H9 (cell line): ENCODE measurements around the gene ANO2. TPM values are rescaled to one million over a fixed set of nuclear protein-coding genes. Genes with fewer than 3 reads are reported as not detected.
A peak's percentile ranks its signal among the peaks of the same experiment; 100 is the strongest.

Source experiments
- DNase-seq: peaks from one replicate; pipeline ENCODE4 v3.0.0-alpha.2; 2017
- H2AFZ ChIP-seq: one replicate; pipeline ENCODE4 v1.6.1; 2013; ENCODE audit warnings: mild to moderate bottlenecking, low read length, control low read depth, moderate library complexity
- H2AK5ac ChIP-seq: 2 replicates; pipeline ENCODE4 v1.6.1; 2013; ENCODE audit warnings: low read length, control low read depth, mixed read lengths; ENCODE audit not compliant: insufficient read length
- H2BK120ac ChIP-seq: one replicate; pipeline ENCODE4 v1.6.1; 2013; ENCODE audit warnings: low read depth, mild to moderate bottlenecking, low read length, control low read depth, inconsistent platforms; ENCODE audit not compliant: poor library complexity, severe bottlenecking
- H2BK12ac ChIP-seq: 2 replicates; pipeline ENCODE4 v1.6.1; 2013; ENCODE audit warnings: low read length, control low read depth, mixed read lengths, low read depth; ENCODE audit not compliant: insufficient read length
- H2BK15ac ChIP-seq: 2 replicates; pipeline ENCODE4 v1.6.1; 2013; ENCODE audit warnings: low read depth, low read length, control low read depth
- H2BK20ac ChIP-seq: one replicate; pipeline ENCODE4 v1.6.1; 2013; ENCODE audit warnings: low read depth, mild to moderate bottlenecking, low read length, control low read depth, inconsistent platforms; ENCODE audit not compliant: poor library complexity, severe bottlenecking
- H2BK5ac ChIP-seq: 2 replicates; pipeline ENCODE4 v1.6.1; 2013; ENCODE audit warnings: low read length, control low read depth, mixed read lengths; ENCODE audit not compliant: insufficient read length
- H3K14ac ChIP-seq: 2 replicates; pipeline ENCODE4 v1.6.1; 2013; ENCODE audit warnings: low read length, control low read depth; ENCODE audit not compliant: insufficient read depth
- H3K18ac ChIP-seq: 2 replicates; pipeline ENCODE4 v1.6.1; 2013; ENCODE audit warnings: low read depth, mild to moderate bottlenecking, mixed read lengths, low read length, control low read depth; ENCODE audit not compliant: insufficient read length
- H3K23ac ChIP-seq: 2 replicates; pipeline ENCODE4 v1.6.1; 2013; ENCODE audit warnings: low read length, control low read depth, mixed read lengths, low read depth; ENCODE audit not compliant: insufficient read length
- H3K23me2 ChIP-seq: 2 replicates; pipeline ENCODE4 v1.6.1; 2013; ENCODE audit warnings: low read depth, mild to moderate bottlenecking, mixed read lengths, low read length, control low read depth; ENCODE audit not compliant: insufficient read length, poor library complexity, severe bottlenecking
- H3K27ac ChIP-seq: 2 replicates; pipeline ENCODE4 v1.5.1; 2013; ENCODE audit warnings: low read length, control low read depth, mixed read lengths, low read depth; ENCODE audit not compliant: insufficient read length
- H3K27me3 ChIP-seq: 2 replicates; pipeline ENCODE4 v1.6.1; 2013; ENCODE audit warnings: low read length, control low read depth, inconsistent platforms; ENCODE audit not compliant: insufficient read depth
- H3K4ac ChIP-seq: 2 replicates; pipeline ENCODE4 v1.6.1; 2013; ENCODE audit warnings: low read depth, mild to moderate bottlenecking, control low read depth, inconsistent platforms, low read length, moderate library complexity
- H3K4me1 ChIP-seq: 2 replicates; pipeline ENCODE4 v1.6.1; 2013; ENCODE audit warnings: low read length, control low read depth, inconsistent platforms; ENCODE audit not compliant: insufficient read depth
- H3K4me2 ChIP-seq: 2 replicates; pipeline ENCODE4 v1.6.1; 2013; ENCODE audit warnings: low read length, control low read depth, mixed read lengths; ENCODE audit not compliant: insufficient read length, insufficient read depth
- H3K56ac ChIP-seq: 2 replicates; pipeline ENCODE4 v1.6.1; 2013; ENCODE audit warnings: low read depth, mild to moderate bottlenecking, mixed read lengths, low read length, control low read depth; ENCODE audit not compliant: insufficient read length
- H3K79me1 ChIP-seq: 2 replicates; pipeline ENCODE4 v1.6.1; 2013; ENCODE audit warnings: low read depth, mild to moderate bottlenecking, moderate library complexity, low read length, control low read depth, inconsistent platforms; ENCODE audit not compliant: insufficient read depth, poor library complexity, severe bottlenecking
- H3K79me2 ChIP-seq: 2 replicates; pipeline ENCODE4 v1.6.1; 2013; ENCODE audit warnings: low read length, control low read depth, inconsistent platforms; ENCODE audit not compliant: insufficient read depth
- H3K9ac ChIP-seq: 2 replicates; pipeline ENCODE4 v1.6.1; 2013; ENCODE audit warnings: low read length, control low read depth, mixed read lengths; ENCODE audit not compliant: insufficient read length; ENCODE audit errors: extremely low read depth
- H3K9me3 ChIP-seq: one replicate; pipeline ENCODE4 v1.6.1; 2013; ENCODE audit warnings: low read depth, low read length, inconsistent platforms; ENCODE audit not compliant: control insufficient read depth
- H3T11ph ChIP-seq: one replicate; pipeline ENCODE4 v1.6.1; 2013; ENCODE audit warnings: mild to moderate bottlenecking, low read length, control low read depth, inconsistent platforms
- H4K20me1 ChIP-seq: one replicate; pipeline ENCODE4 v1.6.1; 2013; ENCODE audit not compliant: control insufficient read depth, insufficient read length, insufficient read depth
- H4K5ac ChIP-seq: 2 replicates; pipeline ENCODE4 v1.6.1; 2013; ENCODE audit warnings: low read depth, mild to moderate bottlenecking, mixed read lengths, low read length, control low read depth; ENCODE audit not compliant: insufficient read length
- H4K8ac ChIP-seq: replicated peaks from 2 replicates; pipeline ENCODE4 v1.6.1; 2013; ENCODE audit warnings: low read length, control low read depth, mixed read lengths, low read depth; ENCODE audit not compliant: insufficient read length
- H4K91ac ChIP-seq: 2 replicates; pipeline ENCODE4 v1.6.1; 2013; ENCODE audit warnings: low read depth, mild to moderate bottlenecking, moderate library complexity, mixed read lengths, low read length, control low read depth; ENCODE audit not compliant: insufficient read length
- H3K27ac Mint-ChIP-seq, 3 experiments: 2 replicates in 2 of 3; 3 replicates in 1 of 3; pipeline ENCODE4 v1.8.0; 2020 to 2021; ENCODE audit warnings: mixed read lengths in 3 of 3, mild to moderate bottlenecking in 1 of 3, moderate library complexity in 1 of 3
- H3K27me3 Mint-ChIP-seq: 2 replicates; pipeline ENCODE4 v1.8.0; 2021; ENCODE audit warnings: low read depth, mild to moderate bottlenecking, moderate library complexity, mixed read lengths
- H3K36me3 Mint-ChIP-seq, 3 experiments: 2 replicates in 2 of 3; 3 replicates in 1 of 3; pipeline ENCODE4 v1.8.0; 2020 to 2021; ENCODE audit warnings: low read depth in 3 of 3, mixed read lengths in 3 of 3; ENCODE audit not compliant: insufficient read depth in 1 of 3
- H3K4me1 Mint-ChIP-seq, 2 experiments: 2 replicates each; pipeline ENCODE4 v1.8.0; 2020; ENCODE audit warnings: mixed read lengths in 2 of 2
- H3K4me3 Mint-ChIP-seq, 2 experiments: 2 replicates in 1 of 2; 3 replicates in 1 of 2; pipeline ENCODE4 v1.8.0; 2020 to 2021; ENCODE audit warnings: mild to moderate bottlenecking in 2 of 2, mixed read lengths in 2 of 2, moderate library complexity in 1 of 2
- H3K9me3 Mint-ChIP-seq, 2 experiments: 2 replicates in 1 of 2; 3 replicates in 1 of 2; pipeline ENCODE4 v1.8.0; 2020; ENCODE audit warnings: mild to moderate bottlenecking in 2 of 2, mixed read lengths in 2 of 2, moderate library complexity in 1 of 2
- CTCF ChIP-seq: fragments of 200-600 bp; sonication (generic); conservative IDR thresholded peaks from 3 replicates; pipeline ENCODE4 v1.8.0; 2021; ENCODE audit warnings: antibody characterized with exemption, mild to moderate bottlenecking
- WGBS: extraction: QIAGEN DNeasy Blood & Tissue Kit; methylation state at CpG from one replicate; pipeline ENCODE4 v1.1.7; 2013; ENCODE audit warnings: missing lambda C conversion rate, low lambda C conversion rate, mixed read lengths; ENCODE audit not compliant: insufficient read length; ENCODE audit errors: extremely low coverage; 5-methylcytosine and 5-hydroxymethylcytosine counted together
- total RNA-seq: library from RNA; stranded (reverse); gene quantifications from 2 replicates; pipeline ENCODE4 v1.2.1, GENCODE V29; 2021

ANO2 gene
- total RNA-seq, 1 experiment from 2014 or later = 3.8 TPM

GRCh38 chr12:5988659-5989116 is 43.6 kb upstream of the ANO2 start:
- H3K79me1 ChIP-seq = no peaks in the 10 kb centered on the region
- peak overlapping the region; percentile 1 for H3K4me2 ChIP-seq
- Mint-ChIP-seq H3K27ac (peak overlapping the region in 1 of 3 experiments; percentile 84; a peak in 2 of 7 replicates), H3K4me1 (peaks cover 18 to 38% of the 10 kb centered on the region in 2 experiments), H3K36me3 (no peaks in the 10 kb centered on the region), H3K27me3 (no peaks in the 10 kb centered on the region), H3K4me3 (no peak overlapping the region), H3K9me3 (no peaks in the 10 kb centered on the region)
- H3K79me2 ChIP-seq = no peaks in the 10 kb centered on the region
- peak; percentile 94 for DNase-seq
- H2AFZ ChIP-seq = no peak overlapping the region
- no peak overlapping the region for H2BK5ac ChIP-seq
- 0 out of 2 replicates have a peak, but pooled peaks cover 2% of the 10 kb centered on the region for H3K4me1 ChIP-seq
- peak; percentile 100 for TF ChIP-seq CTCF
- H3K14ac ChIP-seq = no peak overlapping the region
- no peaks in the 10 kb centered on the region for H3K9me3 ChIP-seq
- H4K20me1 ChIP-seq = no peaks in the 10 kb centered on the region
- no peak overlapping the region for H3T11ph ChIP-seq
- no peak overlapping the region for H3K23ac ChIP-seq
- H3K9ac ChIP-seq = no peak overlapping the region
- H4K8ac ChIP-seq = no peak overlapping the region
- H3K23me2 ChIP-seq = no peaks in the 10 kb centered on the region
- no CpG with 5 or more reads among the region's 10 CpGs for WGBS
- no peak overlapping the region for H2BK15ac ChIP-seq
- no peak overlapping the region for H3K56ac ChIP-seq
- H3K27me3 ChIP-seq = no peaks in the 10 kb centered on the region
- H3K27ac ChIP-seq = no peak overlapping the region
- no peak overlapping the region for H3K4ac ChIP-seq
- H3K18ac ChIP-seq = no peak overlapping the region
- no peak overlapping the region for H2BK20ac ChIP-seq
- H2BK120ac ChIP-seq = no peak overlapping the region
- no peak overlapping the region for H4K5ac ChIP-seq
- no peak overlapping the region for H4K91ac ChIP-seq
- no peak overlapping the region for H2BK12ac ChIP-seq
- H2AK5ac ChIP-seq = no peak overlapping the region
